Vagina (tissue), 2 donors: Measurements from ENCODE around the gene MYO3A. TPM values are rescaled to one million over a fixed set of nuclear protein-coding genes. Genes with fewer than 3 reads are reported as not detected.

Experiments
- DNase-seq, 2 donors: peaks; one replicate each; pipeline ENCODE4 v3.0.0-alpha.2; 2017; ENCODE audit errors: extremely low spot score in 2 of 2
- H3K27ac ChIP-seq: fragments of 200-600 bp; sonication (generic); one replicate; pipeline ENCODE4 v1.5.1; 2019
- H3K27me3 ChIP-seq: fragments of 200-600 bp; sonication (generic); one replicate; pipeline ENCODE4 v1.5.1; 2019
- H3K36me3 ChIP-seq, 2 donors: fragments of 200-600 bp; sonication (generic); one replicate each; pipeline ENCODE4 v1.5.1; 2017 to 2019
- H3K4me1 ChIP-seq: fragments of 200-600 bp; sonication (generic); one replicate; pipeline ENCODE4 v1.5.1; 2019
- H3K4me3 ChIP-seq, 2 donors: fragments of 200-600 bp; sonication (generic); 1 replicate in 1 of 2; 2 replicates in 1 of 2; pipeline ENCODE4 v1.5.1; 2016 to 2019
- H3K9me3 ChIP-seq: fragments of 200-600 bp; sonication (generic); one replicate; pipeline ENCODE4 v1.5.1; 2019
- POLR2A ChIP-seq, 2 donors: fragments of 450-650 bp; IDR thresholded peaks; one replicate each; pipeline ENCODE4 v1.6.1; 2017; ENCODE audit warnings: antibody characterized with exemption in 2 of 2, mild to moderate bottlenecking in 2 of 2, moderate library complexity in 2 of 2
- POLR2AphosphoS5 ChIP-seq, 2 donors: sonication (generic); formaldehyde crosslinking; IDR thresholded peaks; one replicate each; pipeline ENCODE4 v1.9.0; 2017; ENCODE audit warnings: antibody characterized with exemption in 2 of 2, mild to moderate bottlenecking in 2 of 2, low read depth in 1 of 2; ENCODE audit not compliant: insufficient read depth in 1 of 2
- intact Hi-C: fragments of 100-400 bp; cut with DNase I; formaldehyde crosslinking; loops from one replicate; pipeline ENCODE4 v1.15.1; 2023
- total RNA-seq: library from RNA; depleted of rRNA; stranded (reverse); fragments of >200 nt; gene quantifications from one replicate; pipeline ENCODE4 v1.2.3, GENCODE V29; 2016
- TF ChIP-seq, protein P1 (sequence below), 3 experiments: fragments of 450-650 bp in 2 of 3; fragments of 200-600 bp in 1 of 3; sonication (generic) in 1 of 3; IDR thresholded peaks; one replicate each; pipeline ENCODE4 v1.5.1; 2017 to 2019; ENCODE audit warnings: antibody characterized with exemption in 3 of 3, mild to moderate bottlenecking in 2 of 3, moderate library complexity in 2 of 3

Gene MYO3A
- total RNA-seq, 1 donor from 2014 or later: 0.25 TPM

DNA sequence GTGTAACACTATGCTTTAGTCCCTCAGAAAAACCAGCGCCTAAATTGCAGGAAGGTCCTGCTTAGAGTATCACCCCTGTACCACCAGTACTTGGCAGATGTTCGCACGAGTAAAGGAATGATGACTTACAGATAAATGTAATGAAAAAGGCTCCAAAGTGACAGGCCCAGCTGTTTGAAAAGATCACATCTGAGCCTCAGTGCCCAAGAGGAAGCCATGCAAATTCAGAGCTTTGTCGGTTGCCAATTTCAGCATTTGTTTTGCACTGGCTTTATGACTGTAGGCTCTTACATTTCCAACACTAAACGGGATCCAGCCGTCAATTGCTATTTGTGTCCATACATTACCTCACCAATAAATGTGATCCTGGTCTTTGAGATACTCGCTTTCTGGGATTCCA lies 222.0 kb downstream of the MYO3A start:
- Histone ChIP-seq H3K9me3 (no peaks in the 10 kb centered on the region), H3K36me3 (no peaks in the 10 kb centered on the region), H3K27me3 (no peaks in the 10 kb centered on the region), H3K4me3 (no peak overlapping the region), H3K27ac (no peak overlapping the region), H3K4me1 (no peaks in the 10 kb centered on the region)
- DNase-seq: no peak
- no peak for TF ChIP-seq POLR2AphosphoS5 (IDR thresholded peaks at IDR 0.05; ENCODE audit: insufficient read depth in 1 of 2, low read depth in 1 of 2)
- TF ChIP-seq, protein P1, sequence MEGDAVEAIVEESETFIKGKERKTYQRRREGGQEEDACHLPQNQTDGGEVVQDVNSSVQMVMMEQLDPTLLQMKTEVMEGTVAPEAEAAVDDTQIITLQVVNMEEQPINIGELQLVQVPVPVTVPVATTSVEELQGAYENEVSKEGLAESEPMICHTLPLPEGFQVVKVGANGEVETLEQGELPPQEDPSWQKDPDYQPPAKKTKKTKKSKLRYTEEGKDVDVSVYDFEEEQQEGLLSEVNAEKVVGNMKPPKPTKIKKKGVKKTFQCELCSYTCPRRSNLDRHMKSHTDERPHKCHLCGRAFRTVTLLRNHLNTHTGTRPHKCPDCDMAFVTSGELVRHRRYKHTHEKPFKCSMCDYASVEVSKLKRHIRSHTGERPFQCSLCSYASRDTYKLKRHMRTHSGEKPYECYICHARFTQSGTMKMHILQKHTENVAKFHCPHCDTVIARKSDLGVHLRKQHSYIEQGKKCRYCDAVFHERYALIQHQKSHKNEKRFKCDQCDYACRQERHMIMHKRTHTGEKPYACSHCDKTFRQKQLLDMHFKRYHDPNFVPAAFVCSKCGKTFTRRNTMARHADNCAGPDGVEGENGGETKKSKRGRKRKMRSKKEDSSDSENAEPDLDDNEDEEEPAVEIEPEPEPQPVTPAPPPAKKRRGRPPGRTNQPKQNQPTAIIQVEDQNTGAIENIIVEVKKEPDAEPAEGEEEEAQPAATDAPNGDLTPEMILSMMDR (IDR thresholded peaks at IDR 0.05): no peak
- TF ChIP-seq POLR2A (IDR thresholded peaks at IDR 0.05): no peak
- intact Hi-C loops: no loop called here

DNA sequence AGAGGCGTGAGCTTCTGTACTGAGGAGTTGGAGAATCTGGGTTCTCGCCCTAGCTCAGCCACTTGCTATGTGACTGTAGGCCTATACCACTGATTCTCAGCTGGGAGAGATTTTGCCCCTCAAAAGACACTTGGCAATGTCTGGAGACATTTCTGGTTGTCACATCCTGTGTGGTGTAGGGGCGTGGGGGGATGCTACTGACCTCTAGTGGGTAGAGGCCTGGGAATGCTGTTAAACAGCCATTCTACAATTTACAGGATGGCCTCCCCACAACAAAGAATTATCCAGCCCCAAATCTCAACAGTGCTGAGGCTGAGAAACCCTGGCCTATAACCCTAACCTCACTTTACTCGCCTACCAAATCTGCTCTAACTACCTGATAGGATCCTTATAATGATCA lies 223.7 kb downstream of the MYO3A start:
- TF ChIP-seq POLR2AphosphoS5 (IDR thresholded peaks at IDR 0.05; ENCODE audit: insufficient read depth in 1 of 2, low read depth in 1 of 2): no peak
- TF ChIP-seq POLR2A (IDR thresholded peaks at IDR 0.05): no peak
- Histone ChIP-seq H3K27me3 (no peaks in the 10 kb centered on the region), H3K4me3 (no peak overlapping the region), H3K36me3 (no peaks in the 10 kb centered on the region), H3K4me1 (no peaks in the 10 kb centered on the region), H3K9me3 (no peaks in the 10 kb centered on the region), H3K27ac (no peak overlapping the region)
- intact Hi-C loops: no loop called here
- no peak for DNase-seq

DNA sequence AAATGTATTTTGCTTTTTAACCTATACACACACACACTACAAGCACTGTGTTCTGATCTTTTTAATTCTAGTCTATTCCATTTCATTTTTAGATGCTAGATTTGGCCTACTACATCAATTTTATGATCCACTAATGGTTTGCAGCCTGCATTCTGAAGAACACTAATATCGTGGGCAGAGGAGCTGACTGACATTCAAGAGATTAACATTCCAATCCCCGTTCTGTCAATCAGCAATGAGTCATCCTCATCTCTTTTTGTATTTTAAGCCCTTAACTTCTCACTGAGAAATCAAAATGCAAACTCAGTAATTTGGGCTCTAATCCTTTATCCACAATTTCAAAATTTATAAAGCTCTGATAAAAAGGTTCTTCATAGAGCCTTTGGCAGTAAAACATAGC lies 235.4 kb downstream of the MYO3A start:
- Histone ChIP-seq H3K4me3 (no peak overlapping the region), H3K9me3 (no peaks in the 10 kb centered on the region), H3K27ac (no peak overlapping the region), H3K27me3 (no peaks in the 10 kb centered on the region), H3K36me3 (no peaks in the 10 kb centered on the region), H3K4me1 (no peaks in the 10 kb centered on the region)
- TF ChIP-seq POLR2A (IDR thresholded peaks at IDR 0.05): no peak
- TF ChIP-seq, protein P1 (IDR thresholded peaks at IDR 0.05): no peak
- intact Hi-C loops: no loop called here
- no peak for DNase-seq

DNA sequence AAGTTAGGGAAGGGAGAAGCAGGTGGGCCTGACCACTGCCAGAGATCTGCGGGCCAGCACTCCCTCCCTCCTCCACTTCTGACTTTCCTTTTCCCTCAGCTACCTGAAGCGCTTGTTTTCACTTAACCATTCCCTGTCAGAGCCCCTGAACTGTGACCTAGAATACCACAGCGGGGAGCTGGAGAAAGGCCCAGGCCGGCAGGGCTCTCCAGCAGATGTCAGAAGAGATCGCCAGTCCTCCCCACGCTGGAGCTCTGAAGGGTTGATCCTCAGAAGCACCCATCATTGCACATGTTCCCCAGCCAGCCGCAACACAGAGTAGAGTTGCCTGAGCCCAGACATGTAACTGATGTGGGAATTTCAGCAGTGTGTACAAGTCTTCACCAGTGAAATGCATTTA lies 238.1 kb downstream of the MYO3A start:
- Histone ChIP-seq H3K36me3 (no peaks in the 10 kb centered on the region), H3K27me3 (no peaks in the 10 kb centered on the region), H3K4me1 (no peaks in the 10 kb centered on the region), H3K9me3 (no peaks in the 10 kb centered on the region), H3K27ac (no peak overlapping the region), H3K4me3 (no peak overlapping the region)
- intact Hi-C loops: no loop called here
- TF ChIP-seq, protein P1 (IDR thresholded peaks at IDR 0.05): no peak
- TF ChIP-seq POLR2AphosphoS5 (IDR thresholded peaks at IDR 0.05; ENCODE audit: insufficient read depth in 1 of 2, low read depth in 1 of 2): no peak
- TF ChIP-seq POLR2A (IDR thresholded peaks at IDR 0.05): no peak
- no peak for DNase-seq

DNA sequence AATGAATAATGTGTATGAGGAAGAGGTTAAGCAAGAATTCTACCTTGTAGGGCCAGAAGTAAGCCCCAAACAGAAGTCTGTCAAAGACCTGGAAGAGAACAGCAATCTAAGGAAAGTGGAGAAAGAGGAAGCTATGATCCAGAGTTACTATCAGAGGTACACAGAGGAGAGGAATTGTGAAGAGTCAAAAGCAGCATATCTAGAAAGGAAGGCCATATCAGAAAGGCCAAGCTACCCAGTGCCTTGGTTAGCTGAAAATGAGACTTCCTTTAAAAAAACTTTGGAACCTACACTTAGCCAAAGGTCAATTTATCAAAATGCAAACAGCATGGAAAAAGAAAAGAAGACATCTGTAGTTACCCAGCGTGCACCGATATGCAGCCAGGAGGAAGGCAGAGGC lies 239.8 kb downstream of the MYO3A start:
- H3K27me3 ChIP-seq: no peaks in the 10 kb centered on the region
- no peak overlapping the region for H3K27ac ChIP-seq
- H3K9me3 ChIP-seq: no peaks in the 10 kb centered on the region
- no peaks in the 10 kb centered on the region for H3K36me3 ChIP-seq
- no peak overlapping the region for H3K4me3 ChIP-seq
- intact Hi-C loops: no loop called here
- no peaks in the 10 kb centered on the region for H3K4me1 ChIP-seq
- no peak for TF ChIP-seq POLR2AphosphoS5 (IDR thresholded peaks at IDR 0.05; ENCODE audit: insufficient read depth in 1 of 2, low read depth in 1 of 2)
- no peak for TF ChIP-seq POLR2A (IDR thresholded peaks at IDR 0.05)
- TF ChIP-seq, protein P1 (IDR thresholded peaks at IDR 0.05): no peak
- no peak for DNase-seq

DNA sequence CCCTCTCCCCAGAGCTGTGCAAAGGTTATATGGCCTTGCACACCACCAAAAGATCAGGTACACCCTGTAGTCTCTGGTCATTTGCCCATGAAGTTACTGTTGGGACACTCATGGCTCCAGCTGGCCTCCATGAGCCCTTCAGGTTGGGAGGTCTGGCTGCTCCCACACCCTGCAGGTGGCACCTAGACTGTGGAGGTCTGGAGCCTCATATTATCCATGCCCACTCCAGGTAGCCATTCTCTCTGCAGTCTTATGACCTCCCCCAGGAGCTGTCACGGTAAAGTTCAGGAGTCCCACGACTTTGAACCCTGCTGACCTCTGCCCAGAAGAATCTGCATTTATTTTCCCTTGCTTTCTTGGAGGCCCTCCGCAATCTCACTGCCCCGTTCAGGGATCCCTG lies 243.3 kb downstream of the MYO3A start:
- TF ChIP-seq POLR2A (IDR thresholded peaks at IDR 0.05): no peak
- TF ChIP-seq POLR2AphosphoS5 (IDR thresholded peaks at IDR 0.05; ENCODE audit: insufficient read depth in 1 of 2, low read depth in 1 of 2): no peak
- TF ChIP-seq, protein P1 (IDR thresholded peaks at IDR 0.05): no peak
- intact Hi-C loops: no loop called here
- Histone ChIP-seq H3K27ac (no peak overlapping the region), H3K4me3 (no peak overlapping the region), H3K27me3 (no peaks in the 10 kb centered on the region), H3K4me1 (no peaks in the 10 kb centered on the region), H3K36me3 (no peaks in the 10 kb centered on the region), H3K9me3 (no peaks in the 10 kb centered on the region)
- DNase-seq: no peak
